Stimulated activated CD4-positive, alpha-beta T cell treated with anti-CD3 and anti-CD28 coated beads, TNF-alpha, amount 100 ng/mL, for 48 hours (primary cell): ENCODE measurements around the gene CCDC78.

Experiments
- DNase-seq, 3 donors: peaks; one replicate each; pipeline ENCODE4 v3.0.0-alpha.2; 2020; ENCODE audit warnings: low read depth in 3 of 3

Gene CCDC78

DNA sequence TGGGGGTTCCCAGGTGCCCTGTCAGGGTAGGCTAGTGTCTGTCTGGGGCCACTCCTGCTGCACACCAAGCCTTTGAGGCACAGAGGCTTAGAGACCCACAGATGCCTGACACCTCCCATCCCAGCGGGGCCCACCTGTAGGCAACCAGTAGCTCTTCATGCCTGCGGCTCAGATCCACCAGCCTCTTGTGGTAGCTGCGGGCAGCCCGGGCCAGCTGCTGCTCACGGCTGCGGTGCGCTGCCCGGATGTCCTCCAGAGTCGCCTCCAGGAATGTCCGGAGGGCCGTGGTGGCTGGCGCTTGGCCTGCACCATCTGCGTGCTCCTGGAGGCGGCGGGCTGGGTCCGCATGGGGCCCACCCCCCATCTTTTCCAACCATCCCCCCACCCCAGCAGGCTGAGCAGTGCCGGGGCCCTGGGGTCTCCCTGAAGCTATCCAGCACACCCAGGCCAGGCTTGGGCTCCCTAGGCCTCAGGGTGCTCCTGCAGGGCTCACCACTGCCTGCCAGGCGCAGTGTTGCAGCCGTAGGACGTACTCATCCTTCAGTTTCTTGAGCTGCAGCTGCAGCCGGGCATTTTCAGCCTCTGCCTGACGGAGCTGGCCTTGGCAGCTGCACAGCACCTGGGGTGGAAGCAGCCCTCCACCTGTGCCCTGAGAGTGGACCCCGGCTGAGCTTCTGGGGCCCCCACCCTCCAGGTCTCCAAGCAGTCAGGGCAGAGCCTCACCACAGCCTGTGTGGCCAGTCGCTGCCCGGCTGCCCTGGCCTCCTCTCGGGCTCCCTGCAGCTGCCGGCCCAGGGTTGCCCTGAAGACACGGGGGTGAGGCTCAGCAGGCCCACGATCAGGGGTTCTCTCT, 1.8 kb downstream of the CCDC78 start:
- DNase-seq = no peak

DNA sequence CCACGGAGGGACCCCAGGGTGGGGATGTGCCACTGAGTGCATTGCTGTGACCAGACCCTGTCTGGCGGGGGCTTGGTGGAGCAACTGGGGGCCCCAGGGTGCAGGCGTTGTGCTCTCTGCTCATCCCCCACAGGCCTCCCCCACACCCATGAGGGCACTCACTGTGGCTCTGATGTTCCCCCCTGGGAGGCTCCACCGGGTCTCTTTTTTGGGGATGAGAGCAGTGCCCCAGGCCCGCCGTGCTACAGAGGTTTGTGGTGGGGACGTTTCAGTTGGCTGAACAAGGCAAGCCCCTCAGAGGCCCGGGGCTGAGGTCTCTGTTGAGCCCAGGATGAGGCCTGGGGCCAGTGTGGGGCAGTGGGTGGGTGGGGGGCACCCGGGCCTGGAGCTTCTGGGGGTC, 2.5 kb downstream of the CCDC78 start:
- no peak for DNase-seq

DNA sequence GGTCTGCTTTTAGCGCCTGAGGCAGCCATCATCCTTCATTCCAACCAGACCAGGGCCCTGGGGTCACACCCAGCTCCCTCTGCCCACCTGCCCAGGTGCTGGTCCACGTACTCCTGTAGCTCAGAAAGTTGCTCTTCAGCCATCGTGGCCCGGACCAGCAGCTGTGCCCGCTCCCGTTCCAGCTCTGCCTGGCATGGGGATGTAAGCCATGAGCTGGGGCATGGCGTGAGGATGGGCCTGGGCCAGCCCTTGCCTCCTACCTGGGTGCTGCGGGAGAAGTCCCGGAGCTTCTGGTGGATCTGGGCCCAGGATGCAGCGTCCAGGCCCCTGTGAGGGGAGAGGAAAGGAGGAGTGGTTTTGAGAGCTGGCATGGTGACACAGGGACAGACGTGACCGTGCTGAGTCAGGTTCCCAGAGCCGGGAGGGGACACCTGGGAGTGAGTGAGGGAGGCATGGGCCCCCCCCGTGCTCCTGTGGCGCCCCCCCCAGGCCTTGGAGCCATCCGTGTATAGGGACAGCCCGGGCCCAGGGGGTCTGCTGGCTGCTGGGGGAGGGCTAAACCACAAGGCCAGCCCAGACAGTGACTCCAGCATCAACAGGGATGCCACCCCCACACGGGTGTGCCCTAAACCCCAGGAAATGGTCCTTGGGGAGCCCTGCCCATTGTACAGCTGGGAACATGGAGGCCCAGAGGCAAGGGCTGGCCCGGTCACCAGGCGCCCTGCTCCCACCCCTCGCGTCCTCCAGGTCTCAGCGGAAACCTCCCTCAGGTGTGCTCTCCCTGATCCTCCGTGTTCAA, 3.2 kb downstream of the CCDC78 start:
- no peak for DNase-seq

DNA sequence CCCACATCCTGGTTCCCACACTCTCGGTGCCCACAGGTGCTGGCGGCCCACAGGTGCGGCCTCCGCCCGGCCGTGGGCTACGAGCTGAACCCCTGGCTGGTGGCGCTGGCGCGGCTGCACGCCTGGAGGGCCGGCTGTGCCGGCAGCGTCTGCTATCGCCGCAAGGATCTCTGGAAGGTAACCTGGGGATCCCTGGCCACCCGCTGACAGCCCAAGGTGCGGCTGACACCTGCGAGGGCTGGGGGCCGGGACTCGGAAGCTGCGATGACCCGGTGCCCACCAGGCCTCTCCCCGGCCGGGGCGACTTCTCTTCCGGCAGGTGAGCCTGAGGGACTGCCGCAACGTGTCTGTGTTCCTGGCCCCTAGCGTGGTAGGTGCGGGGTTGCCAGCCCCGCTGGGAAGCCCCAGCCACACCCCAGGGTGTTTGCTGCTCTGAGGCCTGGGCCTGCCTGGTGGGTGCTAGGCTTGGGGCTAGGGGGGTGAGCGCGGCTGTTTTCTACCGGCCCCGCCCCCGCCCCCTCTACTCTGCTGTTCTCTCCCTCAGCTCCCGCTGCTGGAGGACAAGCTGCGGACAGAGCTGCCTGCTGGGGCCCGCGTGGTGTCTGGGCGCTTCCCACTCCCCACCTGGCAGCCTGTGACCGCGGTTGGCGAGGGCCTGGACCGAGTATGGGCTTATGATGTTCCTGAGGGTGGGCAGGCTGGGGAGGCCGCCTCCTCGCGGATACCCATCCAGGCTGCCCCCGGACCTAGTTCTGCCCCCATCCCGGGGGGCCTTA, 4.3 kb downstream of the CCDC78 start:
- no peak for DNase-seq

DNA sequence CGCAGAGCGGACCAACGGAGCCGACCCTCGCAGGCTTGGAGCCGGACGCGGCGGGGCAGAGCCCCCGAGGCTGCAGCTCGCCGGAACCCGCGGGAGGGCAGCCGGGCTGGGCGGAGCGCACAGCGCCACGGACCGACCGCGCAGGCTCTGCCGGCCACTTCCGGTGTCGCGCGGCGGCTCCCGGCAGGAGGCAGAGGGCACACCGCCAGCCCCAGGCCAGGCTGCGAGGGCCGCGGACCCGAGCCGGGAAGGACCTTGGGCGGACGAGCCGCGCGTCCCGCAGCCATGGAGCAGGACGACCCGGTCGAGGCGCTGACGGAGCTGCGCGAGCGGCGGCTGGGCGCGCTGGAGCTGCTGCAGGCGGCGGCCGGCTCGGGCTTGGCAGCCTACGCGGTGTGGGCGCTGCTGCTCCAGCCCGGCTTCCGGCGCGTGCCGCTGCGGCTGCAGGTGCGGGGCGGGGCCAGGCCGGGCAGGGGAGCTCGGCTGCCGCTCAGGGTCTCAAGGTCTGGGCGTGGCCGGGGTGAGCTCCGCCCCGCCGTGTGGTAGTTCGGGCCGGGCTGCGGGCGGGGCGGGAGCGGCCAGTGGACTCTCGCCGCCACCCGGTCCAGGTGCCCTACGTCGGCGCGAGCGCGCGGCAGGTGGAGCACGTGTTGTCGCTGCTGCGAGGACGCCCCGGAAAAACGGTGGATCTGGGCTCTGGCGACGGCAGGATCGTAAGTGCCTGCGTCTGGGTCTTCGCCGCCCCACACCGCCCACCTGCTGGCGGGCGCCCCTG, 5.1 kb downstream of the CCDC78 start, which contains the start of gene ANTKMT:
Gene ANTKMT (plus strand): TSS at position 157 of the 775 bp plus-strand sequence. CDS start 129 bp downstream, at position 286.
- DNase-seq = peak; percentile 41 to 70 (median 58)

DNA sequence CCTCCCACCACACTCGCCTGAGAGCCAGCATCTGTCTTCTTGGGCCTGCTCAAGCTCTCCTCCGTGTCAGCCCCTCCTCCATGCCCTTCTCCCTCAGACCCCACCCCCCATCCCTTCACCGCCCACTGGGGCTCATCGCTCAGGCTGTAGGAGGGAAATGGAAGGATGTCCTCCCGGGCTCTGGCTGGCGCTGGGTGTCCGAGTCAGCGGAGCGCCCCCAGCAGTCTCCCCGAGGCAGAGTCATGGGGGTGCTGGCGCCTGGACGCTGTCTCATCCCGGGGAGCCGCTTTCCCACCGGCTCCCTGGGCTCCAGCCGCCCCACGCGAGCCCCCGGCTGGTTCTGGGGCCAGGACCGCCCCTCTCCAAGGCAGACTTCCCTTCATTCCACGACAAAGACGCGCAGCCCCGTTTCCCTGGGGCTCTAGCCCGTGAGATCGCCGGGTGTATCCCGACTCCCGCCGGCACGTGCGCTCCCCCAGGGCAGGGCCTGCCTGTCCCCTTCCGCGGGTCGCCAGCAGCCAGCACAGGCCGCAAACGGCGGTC, 5.7 kb downstream of the CCDC78 start:
- peak in 2 of 3 donors; percentile 44 to 52 for DNase-seq

DNA sequence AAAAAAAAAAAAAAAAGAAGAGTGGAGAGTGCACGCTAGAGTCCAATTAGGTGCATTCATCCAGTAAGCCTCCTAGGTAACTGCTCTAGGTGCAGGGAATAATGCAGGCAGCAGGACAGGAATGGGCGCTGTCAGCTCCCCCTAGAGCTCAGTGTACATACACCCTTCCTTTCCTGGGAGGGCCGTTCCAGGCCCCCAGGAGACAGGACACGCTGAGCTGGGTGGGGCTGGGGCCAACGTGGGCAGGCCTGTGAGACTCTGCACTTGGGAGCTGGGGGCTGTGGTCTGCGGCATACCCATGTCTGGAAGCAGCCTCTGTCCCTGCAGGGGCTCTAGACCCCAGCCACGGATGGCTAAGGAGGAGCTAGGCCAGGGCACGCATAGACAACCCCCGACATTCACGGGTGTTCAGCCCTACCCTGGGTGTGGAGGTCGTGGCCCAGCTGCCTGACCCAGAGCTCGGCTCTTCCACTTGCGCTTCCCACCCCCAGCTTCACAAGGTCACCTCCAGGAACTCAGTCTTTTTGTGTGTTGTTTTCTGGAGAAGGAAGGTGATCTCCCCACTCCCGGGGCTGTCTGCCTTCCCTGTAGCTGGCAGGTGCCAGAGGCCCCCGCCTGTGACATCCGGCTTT, 6.3 kb downstream of the CCDC78 start:
- no peak for DNase-seq

DNA sequence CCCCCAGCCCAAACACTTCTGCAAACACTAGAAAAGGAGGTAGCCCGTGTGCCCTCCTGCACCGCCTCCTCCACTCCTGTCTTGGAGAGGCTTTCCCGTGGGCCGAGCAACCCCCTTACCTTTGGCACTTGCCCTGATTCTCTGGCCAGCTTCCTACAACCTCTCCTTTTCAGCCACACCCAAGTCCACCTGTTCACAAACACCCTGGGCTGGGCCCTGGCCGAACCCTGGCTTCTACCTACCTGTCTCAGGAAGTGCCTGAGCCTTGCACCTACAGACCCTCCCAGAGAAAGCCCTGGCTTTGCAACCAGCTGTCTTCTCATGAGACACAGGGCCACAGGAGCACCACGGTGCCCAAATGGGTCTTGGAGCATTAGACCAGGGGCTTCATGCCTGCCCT, 7.3 kb downstream of the CCDC78 start:
- DNase-seq = no peak

DNA sequence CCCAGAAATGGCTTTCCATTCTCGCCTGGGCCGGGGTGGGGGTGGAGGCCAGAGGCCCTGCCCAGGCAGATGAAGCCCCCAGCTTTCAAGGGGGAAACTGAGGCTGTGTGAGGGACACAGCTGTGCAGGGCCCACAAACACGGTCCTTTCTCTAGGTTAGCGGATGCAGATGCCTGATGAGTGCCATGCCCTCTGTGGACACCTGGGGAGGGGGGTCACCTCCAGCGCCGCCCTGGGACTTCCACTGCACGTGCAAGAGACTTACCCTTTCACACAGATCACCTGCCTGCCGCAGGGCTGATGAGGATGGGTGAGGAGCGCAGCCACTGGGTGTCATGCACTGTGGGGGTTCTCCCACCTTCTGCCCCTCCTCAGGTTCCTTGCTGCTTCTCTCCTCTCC, 7.9 kb downstream of the CCDC78 start:
- DNase-seq = no peak

DNA sequence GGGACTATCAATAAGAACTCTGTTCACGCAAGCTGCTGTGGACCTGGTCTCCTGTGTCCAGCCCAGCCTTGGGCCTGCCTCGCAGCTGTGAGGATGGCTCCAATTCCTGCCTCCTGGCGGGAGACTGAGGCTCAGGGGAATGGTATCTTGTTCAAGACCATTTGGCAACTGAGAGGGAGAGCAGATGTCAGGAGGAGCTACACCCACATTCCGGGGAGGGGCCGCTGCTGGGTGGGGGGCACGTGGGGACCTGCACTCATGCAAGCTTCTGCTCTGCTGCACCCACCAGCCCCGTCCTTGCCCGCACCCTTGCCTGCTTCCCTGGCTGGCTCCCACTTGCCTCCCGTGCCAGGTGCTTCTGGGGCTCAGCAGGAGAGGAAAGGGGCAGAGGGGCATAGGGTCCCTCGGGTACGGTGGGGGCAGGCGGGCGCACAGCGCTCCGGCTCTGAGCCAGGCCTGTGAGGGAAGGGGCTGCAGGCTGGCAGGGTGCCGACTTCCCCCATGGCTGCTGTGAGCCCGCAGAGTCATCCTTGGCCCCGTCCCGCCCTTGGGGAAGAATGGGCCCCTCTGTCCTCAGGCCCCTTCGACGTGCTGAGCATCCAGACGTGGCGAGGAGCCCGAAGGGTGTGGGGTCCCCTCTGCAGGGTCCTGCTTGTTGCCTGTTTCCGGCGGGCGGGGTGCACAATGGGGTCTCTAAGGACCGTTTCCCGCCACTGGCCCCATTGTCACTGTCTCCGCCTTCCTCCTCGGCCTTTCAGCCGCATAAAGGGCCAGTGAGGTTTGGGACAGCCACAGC, 8.6 kb downstream of the CCDC78 start:
- DNase-seq = no peak

DNA sequence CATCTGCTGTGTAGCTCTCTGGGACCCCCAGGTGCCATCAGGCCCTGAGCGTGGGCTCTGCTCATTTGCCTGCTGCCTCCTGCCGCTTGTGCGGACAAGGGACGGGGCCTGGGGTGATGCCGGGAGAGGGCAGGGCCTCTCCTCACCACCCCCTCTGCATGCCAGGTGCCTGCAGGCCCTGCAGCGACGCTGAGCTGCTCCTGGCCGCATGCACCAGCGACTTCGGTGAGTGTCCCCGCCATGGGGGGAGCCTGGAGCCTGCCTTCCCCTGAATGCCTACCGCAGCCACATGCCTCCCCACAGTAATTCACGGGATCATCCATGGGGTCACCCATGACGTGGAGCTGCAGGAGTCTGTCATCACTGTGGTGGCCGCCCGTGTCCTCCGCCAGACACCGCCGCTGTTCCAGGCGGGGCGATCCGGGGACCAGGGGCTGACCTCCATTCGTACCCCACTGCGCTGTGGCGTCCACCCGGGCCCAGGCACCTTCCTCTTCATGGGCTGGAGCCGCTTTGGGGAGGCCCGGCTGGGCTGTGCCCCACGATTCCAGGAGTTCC, 9.4 kb downstream of the CCDC78 start:
- DNase-seq = no peak

DNA sequence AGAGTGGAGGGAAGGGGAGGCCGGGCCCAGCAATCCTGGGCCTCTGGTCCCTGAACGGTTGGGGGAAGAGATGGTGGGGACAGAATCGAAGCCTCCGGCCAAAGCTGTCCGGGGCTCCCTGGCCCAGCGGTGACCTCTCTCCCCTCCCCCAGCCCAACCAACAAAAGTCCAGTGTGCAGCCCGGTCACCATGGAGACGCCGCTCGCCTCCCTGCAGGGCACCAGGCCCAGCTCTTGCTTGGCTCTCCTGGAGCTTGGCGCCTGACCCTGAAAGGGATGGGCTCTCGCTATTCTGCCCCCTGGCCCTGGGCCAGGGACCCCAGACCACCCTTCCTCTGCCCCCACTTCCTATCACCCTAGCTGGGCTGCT, 10.1 kb downstream of the CCDC78 start:
- no peak for DNase-seq

DNA sequence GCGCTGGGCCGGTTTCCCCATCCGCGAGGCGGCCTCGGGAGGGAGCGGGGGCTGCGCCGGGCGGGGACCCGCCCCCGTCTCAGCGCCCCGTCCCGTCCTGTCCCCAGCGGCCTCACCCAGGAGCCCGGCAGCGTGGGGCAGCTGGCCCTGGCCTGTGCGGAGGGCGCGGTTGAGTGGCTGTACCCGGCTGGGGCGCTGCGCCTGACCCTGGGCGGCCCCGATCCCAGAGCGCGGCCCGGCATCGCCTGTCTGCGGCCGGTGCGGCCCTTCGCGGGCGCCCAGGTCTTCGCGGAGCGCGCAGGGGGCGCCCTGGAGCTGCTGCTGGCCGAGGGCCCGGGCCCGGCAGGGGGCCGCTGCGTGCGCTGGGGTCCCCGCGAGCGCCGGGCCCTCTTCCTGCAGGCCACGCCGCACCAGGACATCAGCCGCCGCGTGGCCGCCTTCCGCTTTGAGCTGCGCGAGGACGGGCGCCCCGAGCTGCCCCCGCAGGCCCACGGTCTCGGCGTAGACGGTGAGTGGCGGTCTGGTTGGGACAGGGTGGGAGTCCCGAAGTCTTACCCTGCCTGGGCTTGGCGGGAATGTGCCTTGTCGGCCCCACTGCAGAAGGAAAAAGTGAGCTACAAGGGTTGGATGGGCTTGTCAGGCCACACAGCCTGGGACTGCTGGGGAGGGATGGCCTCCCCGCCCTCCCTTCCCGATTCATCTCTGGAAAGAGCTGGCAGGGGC, 10.6 kb downstream of the CCDC78 start:
- no peak for DNase-seq

DNA sequence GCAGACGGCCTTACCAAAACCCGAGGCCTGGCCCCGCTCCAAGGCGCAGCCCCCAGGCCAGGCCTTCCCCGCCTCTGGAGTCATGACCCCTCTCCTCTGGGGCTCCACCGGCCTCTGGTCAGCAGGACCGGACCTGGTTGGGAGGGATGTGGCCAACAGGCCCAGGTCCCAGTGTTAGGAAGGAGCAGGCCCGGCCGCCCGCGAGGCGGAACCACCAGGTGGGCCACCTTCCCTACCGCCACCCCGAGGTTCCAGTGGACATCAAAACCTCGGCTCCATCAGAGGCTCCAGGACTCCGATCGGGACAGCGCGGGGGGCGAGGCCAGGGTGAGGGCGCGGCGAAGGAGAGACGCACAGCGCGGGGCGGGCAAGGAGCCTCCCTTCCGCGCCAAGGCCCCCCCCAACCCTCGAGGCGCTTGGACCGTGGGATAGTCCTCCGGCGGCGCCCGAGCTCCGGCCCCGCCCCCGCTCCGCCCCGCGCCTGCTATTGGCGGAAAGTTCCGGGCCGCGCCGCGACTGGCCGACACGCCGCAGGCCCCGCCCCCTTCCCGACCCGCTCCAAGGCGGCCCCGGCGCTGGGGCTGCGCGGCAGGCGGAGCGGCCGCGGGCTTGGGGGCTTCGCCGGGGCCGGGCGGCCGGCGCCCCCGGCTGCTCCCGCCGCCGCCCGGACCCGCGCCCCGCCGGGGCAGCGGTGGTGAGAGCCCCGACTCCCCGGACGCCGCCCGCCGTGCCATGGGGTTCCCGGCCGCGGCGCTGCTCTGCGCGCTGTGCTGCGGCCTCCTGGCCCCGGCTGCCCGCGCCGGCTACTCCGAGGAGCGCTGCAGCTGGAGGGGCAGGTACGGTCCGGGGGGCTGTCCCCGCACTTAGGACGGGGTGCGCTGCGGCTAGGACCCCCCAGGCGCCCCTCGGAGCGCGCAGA, 11.4 kb downstream of the CCDC78 start, which contains the start of gene METRN:
Gene METRN (plus strand): TSS at position 561 of the 919 bp plus-strand sequence. CDS start 172 bp downstream, at position 733.
- peak; percentile 79 to 96 (median 83) for DNase-seq

DNA sequence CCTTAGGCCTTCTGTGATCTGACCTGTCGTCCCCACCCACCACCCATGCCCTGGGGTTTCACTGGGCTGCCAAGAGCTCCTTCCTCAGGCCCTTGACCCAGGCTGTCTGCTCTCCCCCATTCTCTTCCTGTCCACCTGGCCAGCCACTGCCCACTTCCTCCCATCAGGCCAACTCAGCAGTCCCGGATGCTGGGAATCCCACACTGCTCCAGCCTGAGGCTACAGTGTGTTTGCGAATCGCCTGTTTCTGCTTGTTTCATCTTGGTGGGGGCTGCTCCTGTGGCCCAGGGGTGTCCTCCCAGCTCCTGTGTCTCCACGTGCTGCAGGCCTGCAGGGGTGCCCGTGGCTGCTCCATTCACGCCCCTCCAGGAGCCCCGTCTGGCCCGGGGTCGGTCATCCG, 12.2 kb downstream of the CCDC78 start:
- no peak for DNase-seq

DNA sequence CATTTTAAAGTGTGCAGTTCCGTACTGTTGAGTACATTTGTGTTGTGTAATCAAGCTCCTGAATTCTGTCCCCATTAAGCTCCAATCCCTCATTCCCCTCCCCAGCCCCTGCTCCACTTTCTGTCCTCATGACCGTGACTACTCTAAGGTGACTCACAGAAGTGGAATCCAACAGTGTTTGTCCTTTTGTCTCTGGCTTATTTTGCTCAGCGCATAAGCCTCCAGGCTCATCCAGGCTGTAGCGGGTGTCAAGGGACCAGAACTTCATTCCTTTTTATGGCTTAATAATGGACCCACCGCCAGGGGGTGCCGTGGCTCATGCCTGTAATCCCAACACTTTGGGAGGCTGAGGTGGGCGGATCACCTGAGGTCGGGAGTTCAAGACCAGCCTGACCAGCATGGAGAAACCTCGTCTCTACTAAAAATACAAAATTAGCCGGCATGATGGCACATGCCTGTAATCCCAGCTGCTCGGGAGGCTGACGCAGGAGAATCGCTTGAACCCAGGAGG, 13.4 kb downstream of the CCDC78 start:
- DNase-seq = peak; percentile 45 to 57 (median 45)
